Measurements from ENCODE around the gene PLD1.

PLD1 gene

DNA sequence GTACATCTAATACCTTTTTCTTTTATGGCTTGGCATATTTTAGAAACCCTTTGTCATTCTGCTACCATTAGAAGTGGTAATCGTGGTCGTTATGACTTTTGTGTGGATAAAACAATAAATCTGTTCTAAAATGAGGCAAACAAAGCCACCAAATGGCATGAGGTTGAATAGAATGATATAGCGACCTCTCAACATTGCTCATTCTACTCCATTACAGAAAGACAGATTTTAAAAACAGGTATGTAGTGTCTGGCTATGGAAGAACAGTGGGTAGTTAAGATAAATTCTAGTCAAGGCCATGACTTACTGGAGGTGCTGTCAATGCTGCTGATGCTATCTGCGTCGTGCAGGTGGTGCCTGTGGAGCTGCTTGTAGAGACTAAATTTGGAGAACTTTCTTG, 123.2 kb downstream of the PLD1 start:
- no peak for TF ChIP-seq POLR2A (IDR thresholded peaks at IDR 0.05; ENCODE audit: extremely low read depth, insufficient read length)

DNA sequence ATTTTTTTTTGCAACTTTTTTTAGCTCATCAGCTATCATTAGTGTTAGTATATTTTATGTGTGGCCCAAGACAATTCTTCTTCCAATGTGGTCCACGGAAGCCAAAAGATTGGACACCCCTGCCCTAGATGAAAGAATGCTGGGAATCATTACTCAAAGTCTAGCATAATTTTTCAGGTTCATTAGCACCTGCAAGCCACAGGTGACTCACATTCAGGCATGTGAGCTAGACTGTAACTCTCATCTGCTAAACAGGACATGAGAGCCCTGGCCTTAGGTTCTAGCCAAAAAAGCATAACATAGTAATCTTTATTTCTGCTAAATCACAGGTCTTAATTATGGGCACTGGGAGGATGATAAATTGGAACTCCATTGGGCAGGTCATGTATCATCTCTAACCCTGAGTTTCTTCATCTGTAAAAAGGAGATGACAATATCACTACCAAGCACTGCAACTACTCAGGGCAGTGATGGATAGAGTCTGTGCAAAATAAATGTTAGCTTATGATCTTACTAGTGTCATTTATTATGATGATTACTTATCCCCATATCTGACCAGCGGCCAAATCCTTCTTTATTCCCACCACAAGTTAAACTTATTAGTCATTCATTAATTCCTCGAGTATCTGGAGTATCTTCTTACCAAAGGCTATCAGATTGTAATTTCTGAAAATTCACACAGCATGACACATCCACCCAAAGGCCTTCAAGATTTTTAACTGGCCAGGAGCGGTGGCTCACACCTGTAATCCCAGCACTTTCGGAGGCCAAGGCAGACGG, 125.0 kb downstream of the PLD1 start:
- DNase-seq (ENCODE audit: low read depth) = no peak
- TF ChIP-seq, protein P1, sequence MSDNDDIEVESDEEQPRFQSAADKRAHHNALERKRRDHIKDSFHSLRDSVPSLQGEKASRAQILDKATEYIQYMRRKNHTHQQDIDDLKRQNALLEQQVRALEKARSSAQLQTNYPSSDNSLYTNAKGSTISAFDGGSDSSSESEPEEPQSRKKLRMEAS (IDR thresholded peaks at IDR 0.05; ENCODE audit: low read depth, low read length) = no peak
- TF ChIP-seq, protein P2, sequence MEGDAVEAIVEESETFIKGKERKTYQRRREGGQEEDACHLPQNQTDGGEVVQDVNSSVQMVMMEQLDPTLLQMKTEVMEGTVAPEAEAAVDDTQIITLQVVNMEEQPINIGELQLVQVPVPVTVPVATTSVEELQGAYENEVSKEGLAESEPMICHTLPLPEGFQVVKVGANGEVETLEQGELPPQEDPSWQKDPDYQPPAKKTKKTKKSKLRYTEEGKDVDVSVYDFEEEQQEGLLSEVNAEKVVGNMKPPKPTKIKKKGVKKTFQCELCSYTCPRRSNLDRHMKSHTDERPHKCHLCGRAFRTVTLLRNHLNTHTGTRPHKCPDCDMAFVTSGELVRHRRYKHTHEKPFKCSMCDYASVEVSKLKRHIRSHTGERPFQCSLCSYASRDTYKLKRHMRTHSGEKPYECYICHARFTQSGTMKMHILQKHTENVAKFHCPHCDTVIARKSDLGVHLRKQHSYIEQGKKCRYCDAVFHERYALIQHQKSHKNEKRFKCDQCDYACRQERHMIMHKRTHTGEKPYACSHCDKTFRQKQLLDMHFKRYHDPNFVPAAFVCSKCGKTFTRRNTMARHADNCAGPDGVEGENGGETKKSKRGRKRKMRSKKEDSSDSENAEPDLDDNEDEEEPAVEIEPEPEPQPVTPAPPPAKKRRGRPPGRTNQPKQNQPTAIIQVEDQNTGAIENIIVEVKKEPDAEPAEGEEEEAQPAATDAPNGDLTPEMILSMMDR (IDR thresholded peaks at IDR 0.05; ENCODE audit: low read depth, low read length) = no peak
- TF ChIP-seq MYC (IDR thresholded peaks at IDR 0.05; ENCODE audit: low read depth, low read length) (no peak), POLR2A (IDR thresholded peaks at IDR 0.05; ENCODE audit: extremely low read depth, insufficient read length) (no peak)
- no peak overlapping the region for H3K4me3 ChIP-seq (ENCODE audit: low read depth, low read length)

More for the DNA sequence above, 123.2 kb downstream of the PLD1 start:
- no peak for DNase-seq (ENCODE audit: low read depth)
- H3K4me3 ChIP-seq (ENCODE audit: low read depth, low read length) = no peak overlapping the region

- no peak overlapping the region for H3K4me3 ChIP-seq (ENCODE audit: low read depth, low read length)
- no peak for DNase-seq (ENCODE audit: low read depth)
- TF ChIP-seq, protein P2 (IDR thresholded peaks at IDR 0.05; ENCODE audit: low read depth, low read length) = no peak
- TF ChIP-seq MYC (IDR thresholded peaks at IDR 0.05; ENCODE audit: low read depth, low read length) (no peak), POLR2A (IDR thresholded peaks at IDR 0.05; ENCODE audit: extremely low read depth, insufficient read length) (no peak)
- TF ChIP-seq, protein P1 (IDR thresholded peaks at IDR 0.05; ENCODE audit: low read depth, low read length) = no peak
Observed at GRCh38 chr3:171684221-171684620, 126.1 kb downstream of the PLD1 start.

DNA sequence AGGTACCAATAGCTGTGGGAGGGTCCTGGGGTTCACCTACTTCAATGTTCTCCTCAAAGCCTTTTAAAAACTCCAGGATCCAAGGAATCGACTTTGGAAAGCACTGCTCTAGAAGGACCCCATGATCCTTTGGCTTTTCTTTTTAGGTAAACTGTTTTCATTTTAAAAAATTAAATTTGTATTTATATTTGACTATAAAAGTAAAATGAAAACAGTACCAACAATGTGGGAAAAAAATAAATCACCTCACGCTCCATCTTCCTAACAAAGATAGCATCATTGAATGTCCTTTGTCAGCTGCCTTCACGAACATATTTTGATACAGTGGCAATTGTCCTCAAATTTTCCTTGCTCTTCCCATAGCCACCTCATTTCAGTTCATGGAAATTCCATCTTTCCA, 127.5 kb downstream of the PLD1 start:
- no peak overlapping the region for H3K4me3 ChIP-seq (ENCODE audit: low read depth, low read length)
- no peak for DNase-seq (ENCODE audit: low read depth)
- no peak for TF ChIP-seq MYC (IDR thresholded peaks at IDR 0.05; ENCODE audit: low read depth, low read length)
- no peak for TF ChIP-seq POLR2A (IDR thresholded peaks at IDR 0.05; ENCODE audit: extremely low read depth, insufficient read length)
- TF ChIP-seq, protein P2 (IDR thresholded peaks at IDR 0.05; ENCODE audit: low read depth, low read length) = no peak
- TF ChIP-seq, protein P1 (IDR thresholded peaks at IDR 0.05; ENCODE audit: low read depth, low read length) = no peak

DNA sequence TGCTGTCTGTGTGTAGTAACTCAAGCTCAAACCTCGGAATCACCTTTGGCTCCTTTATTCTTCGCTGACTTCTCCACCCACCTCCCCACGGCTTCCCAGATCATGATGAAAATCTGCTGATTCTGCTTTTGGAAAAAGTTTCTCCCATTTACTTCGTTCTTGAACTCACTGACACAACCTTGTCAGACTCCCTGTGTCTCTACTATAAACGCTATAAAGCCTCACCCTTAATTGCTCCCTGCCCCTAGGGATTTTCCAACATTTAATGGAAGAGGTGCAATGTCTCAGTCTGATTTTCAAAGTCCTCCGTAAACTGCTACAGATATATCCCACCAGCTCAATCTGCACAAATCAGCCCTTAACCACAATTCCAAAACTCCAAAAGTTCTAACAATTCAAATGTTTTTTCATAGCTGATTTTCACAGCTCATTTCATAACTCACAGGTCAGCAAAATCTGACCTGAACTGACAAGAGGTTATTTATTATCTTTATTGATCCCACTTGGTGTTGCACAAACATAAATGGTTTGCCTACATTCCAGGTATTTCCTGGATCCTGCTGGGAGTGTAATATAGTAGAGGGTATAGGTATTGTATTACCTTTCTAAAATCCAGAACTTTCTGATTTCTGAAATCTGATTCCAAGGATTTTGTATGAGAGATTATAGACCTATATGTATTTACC, 129.4 kb downstream of the PLD1 start:
- TF ChIP-seq POLR2A (IDR thresholded peaks at IDR 0.05; ENCODE audit: extremely low read depth, insufficient read length) (no peak), MYC (IDR thresholded peaks at IDR 0.05; ENCODE audit: low read depth, low read length) (no peak)
- TF ChIP-seq, protein P2 (IDR thresholded peaks at IDR 0.05; ENCODE audit: low read depth, low read length) = no peak
- TF ChIP-seq, protein P1 (IDR thresholded peaks at IDR 0.05; ENCODE audit: low read depth, low read length) = no peak
- DNase-seq (ENCODE audit: low read depth) = no peak
- H3K4me3 ChIP-seq (ENCODE audit: low read depth, low read length) = no peak overlapping the region

DNA sequence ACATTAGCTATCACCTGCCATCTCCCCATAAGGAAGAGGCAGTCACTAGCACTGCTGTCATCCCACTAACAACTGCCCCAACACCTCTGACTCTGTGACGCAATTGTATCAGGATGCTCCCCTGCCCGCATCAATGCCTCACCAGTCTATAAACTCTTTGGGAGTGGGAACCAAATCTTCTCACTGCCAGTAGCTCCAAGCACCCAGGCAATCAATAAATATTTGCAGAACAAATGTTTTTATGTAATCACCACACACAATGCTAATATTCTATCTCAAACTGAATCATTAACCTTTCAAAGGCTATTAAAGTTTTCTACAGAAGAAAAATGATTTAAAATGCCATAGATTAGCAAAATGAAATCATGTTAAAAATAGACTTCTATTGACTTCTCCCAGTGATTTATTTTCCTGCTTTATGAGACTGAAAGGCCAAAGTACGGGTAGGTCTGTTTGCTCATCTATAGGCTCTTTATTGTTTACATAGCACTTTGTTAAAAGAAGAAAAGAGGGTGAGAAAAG, 131.3 kb downstream of the PLD1 start:
- no peak for DNase-seq (ENCODE audit: low read depth)
- TF ChIP-seq, protein P1 (IDR thresholded peaks at IDR 0.05; ENCODE audit: low read depth, low read length) = no peak
- H3K4me3 ChIP-seq (ENCODE audit: low read depth, low read length) = no peak overlapping the region

Data from NB4 (cell line).